HTR-8/SVneo (cell line): ENCODE measurements around the gene LRP8.

ENCODE experiments used
- DNase-seq: peaks from one replicate; pipeline ENCODE4 v3.0.0; 2011; ENCODE audit warnings: low spot score, mixed read lengths; ENCODE audit not compliant: insufficient read length
- FAIRE-seq: peaks from 2 replicates; lab custom pipeline; 2011; peaks lifted over from hg19 to GRCh38; lab: Jason Lieb, UNC

Gene LRP8

DNA sequence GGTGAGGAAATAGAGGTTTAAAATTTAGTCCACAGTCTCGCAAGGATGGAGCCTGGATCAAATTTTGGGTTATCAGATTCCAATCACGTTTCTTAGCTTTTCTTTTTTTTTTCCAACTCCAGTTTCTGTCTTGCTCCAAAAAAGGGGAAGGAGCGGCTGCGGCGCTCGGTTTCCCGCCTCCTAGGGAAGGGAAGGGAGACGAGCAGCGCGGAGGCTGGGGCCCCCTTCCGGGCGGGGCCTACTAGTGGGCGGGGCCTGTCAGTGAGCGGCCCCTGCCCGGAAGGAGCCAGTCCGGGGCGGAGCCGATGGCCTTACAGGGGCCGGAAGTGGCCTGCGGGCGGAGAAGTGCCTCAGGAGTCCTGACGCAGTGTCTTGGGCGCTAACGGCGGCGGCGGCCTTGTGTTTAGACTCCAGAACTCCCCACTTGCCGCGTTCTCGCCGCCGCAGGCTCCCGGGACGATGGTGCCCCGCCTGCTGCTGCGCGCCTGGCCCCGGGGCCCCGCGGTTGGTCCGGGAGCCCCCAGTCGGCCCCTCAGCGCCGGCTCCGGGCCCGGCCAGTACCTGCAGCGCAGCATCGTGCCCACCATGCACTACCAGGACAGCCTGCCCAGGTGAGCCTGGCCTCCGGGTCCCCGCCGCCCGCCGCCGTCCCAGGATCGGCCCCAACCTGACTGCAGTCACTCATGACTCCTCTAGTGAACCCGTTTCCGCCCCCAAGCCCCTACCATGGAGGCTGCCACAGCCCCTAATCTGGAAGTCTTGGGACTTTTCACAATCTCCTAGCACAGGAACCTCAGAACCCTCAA, 131.2 kb downstream of the LRP8 start, which contains the start of gene CPT2:
TSS of gene CPT2 (plus strand) at position 340 of the 806 bp plus-strand sequence. CDS start at position 460, 120 bp downstream.
- FAIRE-seq (peak; percentile 13), DNase-seq (peak; percentile 92)

GRCh38 chr1:53196017-53196484, 131.8 kb downstream of the LRP8 start:
- DNase-seq = no peak
- no peak for FAIRE-seq

GRCh38 chr1:53195246-53196016, 132.4 kb downstream of the LRP8 start:
- no peak for FAIRE-seq
- no peak for DNase-seq
